ENCODE data around the gene ZNF892. TPM values are rescaled to one million over a fixed set of nuclear protein-coding genes. Genes with fewer than 3 reads are reported as not detected.
"Not testable (repeated sequence)": the region's sequence is repeated elsewhere in the genome, so short reads cannot be mapped to it uniquely, and the experiment has no call there.

Gene ZNF892
- total RNA-seq, 2 experiments from 2014 or later: 3.5 to 3.9 TPM

DNA sequence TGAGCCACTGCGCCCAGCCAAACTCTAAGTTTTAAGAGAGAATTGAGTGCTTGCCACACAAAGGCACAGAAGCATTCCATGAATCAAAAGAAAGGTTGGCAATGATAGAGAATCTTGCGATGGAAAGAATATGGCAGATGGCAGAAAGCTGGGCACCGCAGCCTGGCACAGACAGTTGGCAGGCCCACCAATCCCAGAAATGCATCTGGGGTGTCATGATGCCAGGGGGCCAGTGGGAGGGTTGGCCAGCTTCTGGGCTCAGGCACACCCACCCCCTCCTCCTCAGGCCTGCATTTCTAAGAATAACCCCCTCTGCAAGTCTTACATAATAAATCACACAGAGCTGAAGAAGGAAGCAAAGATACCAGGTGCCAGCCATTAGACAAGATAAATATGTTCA, 22.1 kb upstream of the ZNF892 start:
- no peak for ATAC-seq
- no peak for DNase-seq
- Mint-ChIP-seq H3K36me3 (peaks cover 35% of the 10 kb centered on the region), H3K9me3 (ENCODE audit: low read depth) (peaks cover 23% of the 10 kb centered on the region), H3K27me3 (no peaks in the 10 kb centered on the region), H3K27ac (no peak overlapping the region), H3K4me1 (no peaks in the 10 kb centered on the region), H3K4me3 (no peak overlapping the region)
- CTCF ChIA-PET: interaction anchor here (0.8 to 1.1 kb wide), 2 partner anchors 19 to 63 kb away, joined by 3 to 4 read pairs; partner anchors contain the start of gene MRPS5

DNA sequence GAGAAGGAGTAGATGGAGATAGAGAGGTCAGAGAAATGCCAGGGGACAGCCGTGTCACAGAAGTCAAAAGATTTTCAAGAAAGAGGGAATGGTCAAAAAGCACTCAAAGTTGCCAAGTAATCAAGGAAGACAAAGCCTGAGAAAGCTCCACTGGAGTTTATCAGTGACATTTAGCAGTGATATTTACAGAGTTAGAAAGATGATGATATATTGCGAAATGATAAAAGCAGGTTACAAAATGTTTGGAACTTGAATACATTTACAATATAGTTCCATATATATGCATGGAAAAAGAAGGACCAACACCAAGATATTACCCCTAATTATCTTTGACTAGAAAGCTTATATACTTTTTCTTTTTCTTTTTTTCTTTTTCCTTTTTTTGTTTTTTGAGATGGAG, 21.3 kb upstream of the ZNF892 start:
- no peak overlapping the region for H3K27ac Mint-ChIP-seq

DNA sequence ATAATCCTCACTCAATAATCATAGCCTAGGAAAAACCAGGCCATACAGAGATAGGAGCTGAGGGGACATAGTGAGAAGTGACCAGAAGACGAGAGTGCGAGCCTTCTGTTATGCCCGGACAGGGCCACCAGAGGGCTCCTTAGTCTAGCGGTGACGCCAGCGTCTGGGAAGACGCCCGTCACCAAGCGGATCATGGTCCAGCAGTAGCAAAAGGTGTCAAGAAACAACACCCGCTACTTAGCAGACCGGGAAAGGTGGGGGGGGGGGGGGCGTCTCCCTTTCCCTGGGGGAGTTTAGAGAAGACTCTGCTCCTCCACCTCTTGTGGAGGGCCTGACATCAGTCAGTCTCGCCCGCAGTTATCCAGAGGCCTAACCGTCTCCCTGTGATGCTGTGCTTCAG, 14.4 kb upstream of the ZNF892 start:
- H3K36me3 Mint-ChIP-seq; H3K27me3 Mint-ChIP-seq; H3K4me1 Mint-ChIP-seq; ATAC-seq; CTCF ChIA-PET; H3K27ac Mint-ChIP-seq; H3K9me3 Mint-ChIP-seq (ENCODE audit: low read depth); H3K4me3 Mint-ChIP-seq: not testable (repeated sequence)
- DNase-seq: peak; percentile 65

More for the DNA sequence above, 21.3 kb upstream of the ZNF892 start:
- DNase-seq: no peak
- no peaks in the 10 kb centered on the region for H3K27me3 Mint-ChIP-seq
- CTCF ChIA-PET: interaction anchor here (0.8 to 1.1 kb wide), 2 partner anchors 20 to 64 kb away, joined by 3 to 4 read pairs; partner anchors contain the start of gene MRPS5
- no peaks in the 10 kb centered on the region for H3K4me1 Mint-ChIP-seq
- peaks cover 19% of the 10 kb centered on the region for H3K9me3 Mint-ChIP-seq (ENCODE audit: low read depth)
- ATAC-seq: no peak
- H3K36me3 Mint-ChIP-seq: peaks cover 28% of the 10 kb centered on the region
- no peak overlapping the region for H3K4me3 Mint-ChIP-seq

DNA sequence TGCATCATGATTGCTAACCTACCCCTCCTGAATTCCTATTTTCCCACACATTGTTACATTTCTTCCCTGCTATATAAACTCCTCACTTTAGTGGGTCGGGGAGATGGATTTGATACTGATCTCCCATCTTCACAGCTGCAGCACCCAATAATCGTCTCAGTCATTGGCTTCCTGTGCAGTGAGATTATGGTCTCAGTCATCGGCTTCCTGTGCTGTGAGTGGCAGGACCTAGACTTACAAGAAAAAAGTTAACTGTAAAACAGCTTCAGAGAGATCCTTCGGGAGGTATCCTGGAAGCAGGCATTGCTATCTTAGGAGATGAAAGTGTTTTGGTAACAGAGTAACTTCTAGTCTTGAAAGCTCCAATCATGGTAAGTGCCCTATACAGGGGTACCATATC, 3.4 kb upstream of the ZNF892 start:
- Mint-ChIP-seq H3K36me3 (peaks cover 15% of the 10 kb centered on the region), H3K4me1 (peaks cover 12% of the 10 kb centered on the region), H3K4me3 (no peak overlapping the region), H3K9me3 (ENCODE audit: low read depth) (peaks cover 7% of the 10 kb centered on the region), H3K27me3 (no peaks in the 10 kb centered on the region), H3K27ac (no peak overlapping the region)
- DNase-seq (no peak), ATAC-seq (no peak)
- CTCF ChIA-PET: interaction anchor here (0.6 kb wide), 2 partner anchors 126 to 133 kb away, joined by 3 to 4 read pairs; no protein-coding TSS in a partner anchor

DNA sequence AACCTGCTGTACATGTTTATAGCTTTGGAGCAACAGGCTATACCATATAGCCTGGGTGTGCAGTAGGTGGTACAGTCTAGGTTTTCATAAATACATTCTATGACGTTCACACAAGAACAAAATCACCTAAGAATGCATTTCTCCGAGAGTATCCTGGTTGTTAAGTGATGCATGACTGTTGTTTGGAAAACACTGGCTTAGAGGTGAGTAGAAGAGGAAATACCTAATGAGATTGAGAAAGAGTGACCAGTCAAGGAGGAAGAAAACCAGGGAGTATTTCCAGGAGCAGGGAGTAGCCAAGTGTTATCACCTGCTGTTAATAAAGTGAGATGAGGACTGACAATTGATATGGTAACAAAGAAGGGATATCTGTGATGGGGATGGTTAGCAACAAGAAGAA, 2.9 kb upstream of the ZNF892 start:
- H3K27me3 Mint-ChIP-seq: no peaks in the 10 kb centered on the region
- H3K27ac Mint-ChIP-seq: no peak overlapping the region
- CTCF ChIA-PET: interaction anchor here (0.6 to 1.0 kb wide), 3 partner anchors 70 to 133 kb away, joined by 3 to 4 read pairs (median 3); no protein-coding TSS in a partner anchor
- H3K9me3 Mint-ChIP-seq (ENCODE audit: low read depth): peaks cover 10% of the 10 kb centered on the region
- H3K4me3 Mint-ChIP-seq: no peak overlapping the region
- peaks cover 12% of the 10 kb centered on the region for H3K4me1 Mint-ChIP-seq
- ATAC-seq: no peak
- H3K36me3 Mint-ChIP-seq: peaks cover 19% of the 10 kb centered on the region
- DNase-seq: no peak

DNA sequence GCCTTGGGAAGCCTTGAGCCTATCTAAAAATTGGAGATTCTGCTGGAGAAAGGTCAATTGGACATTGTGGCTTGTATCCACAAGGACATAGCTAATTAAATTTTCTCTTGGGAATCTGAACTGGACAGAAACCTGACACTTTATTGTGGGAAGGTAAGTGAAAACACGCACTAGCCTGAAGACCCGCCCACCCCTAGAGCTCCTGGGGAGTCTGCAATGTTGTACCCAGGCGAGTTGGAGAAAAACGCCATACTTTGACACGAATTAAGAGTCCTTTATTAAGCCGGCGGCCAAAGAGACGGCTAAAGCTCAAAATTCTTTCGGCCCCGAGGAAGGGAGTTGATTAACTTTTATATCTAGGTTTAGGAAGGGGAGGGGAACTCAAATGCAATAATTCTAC, 1.2 kb upstream of the ZNF892 start:
- H3K27me3 Mint-ChIP-seq: no peaks in the 10 kb centered on the region
- H3K27ac Mint-ChIP-seq: no peak overlapping the region
- peaks cover 31% of the 10 kb centered on the region for H3K36me3 Mint-ChIP-seq
- peaks cover 16% of the 10 kb centered on the region for H3K9me3 Mint-ChIP-seq (ENCODE audit: low read depth)
- CTCF ChIA-PET: interaction anchor here (0.9 to 1.3 kb wide), 4 partner anchors 10 to 182 kb away, joined by 3 to 5 read pairs (median 3); partner anchors contain the start of gene MRPS5
- peaks cover 12% of the 10 kb centered on the region for H3K4me1 Mint-ChIP-seq
- peak overlapping the region; percentile 84 for H3K4me3 Mint-ChIP-seq
- no peak for ATAC-seq
- DNase-seq: no peak

DNA sequence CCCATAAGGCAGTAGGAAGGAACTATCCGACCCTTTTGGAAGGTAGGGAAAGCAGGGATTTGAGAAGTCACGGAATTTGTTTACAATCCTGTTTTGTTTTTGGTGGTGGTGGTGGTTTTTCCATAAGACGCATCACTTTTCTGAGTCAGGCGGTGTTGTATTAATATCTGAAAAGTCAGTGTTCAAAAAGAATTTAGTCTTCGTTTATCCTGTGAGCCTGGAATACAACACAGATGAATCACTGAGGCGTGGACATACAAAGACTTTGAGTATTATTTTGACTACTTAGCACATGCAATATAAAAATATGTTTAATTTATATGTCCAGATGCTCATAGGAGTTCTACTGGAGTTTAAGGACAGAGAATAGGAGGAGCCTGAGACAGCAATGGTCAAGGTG, 785 bp downstream of the ZNF892 start:
- CTCF ChIA-PET: no interaction called here
- Mint-ChIP-seq H3K36me3 (peaks cover 48% of the 10 kb centered on the region), H3K9me3 (ENCODE audit: low read depth) (peaks cover 17% of the 10 kb centered on the region), H3K4me3 (peak overlapping the region; percentile 84), H3K4me1 (peaks cover 12% of the 10 kb centered on the region), H3K27ac (no peak overlapping the region), H3K27me3 (no peaks in the 10 kb centered on the region)
- no peak for ATAC-seq
- no peak for DNase-seq

DNA sequence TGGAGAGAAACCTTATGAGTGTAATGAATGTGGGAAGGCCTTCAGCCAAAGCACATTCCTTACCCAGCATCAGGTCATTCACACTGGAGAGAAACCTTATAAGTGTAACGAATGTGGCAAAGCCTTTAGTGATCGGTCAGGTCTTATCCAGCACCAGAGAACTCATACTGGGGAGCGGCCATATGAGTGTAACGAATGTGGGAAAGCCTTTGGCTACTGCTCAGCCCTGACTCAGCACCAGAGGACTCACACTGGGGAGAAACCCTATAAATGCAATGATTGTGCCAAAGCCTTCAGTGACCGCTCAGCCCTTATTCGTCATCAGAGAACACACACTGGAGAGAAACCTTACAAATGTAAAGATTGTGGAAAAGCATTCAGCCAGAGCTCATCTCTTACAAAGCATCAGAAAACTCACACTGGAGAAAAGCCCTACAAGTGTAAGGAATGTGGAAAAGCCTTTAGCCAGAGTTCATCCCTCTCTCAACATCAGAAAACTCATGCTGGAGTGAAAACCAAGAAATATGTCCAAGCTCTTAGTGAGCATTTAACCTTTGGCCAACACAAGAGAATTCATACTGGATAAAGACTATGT, 7.8 kb downstream of the ZNF892 start:
- Mint-ChIP-seq H3K27ac (no peak overlapping the region), H3K9me3 (ENCODE audit: low read depth) (peaks cover 59% of the 10 kb centered on the region), H3K4me3 (no peak overlapping the region), H3K36me3 (peaks cover 80% of the 10 kb centered on the region), H3K27me3 (no peaks in the 10 kb centered on the region), H3K4me1 (no peaks in the 10 kb centered on the region)
- no peak for ATAC-seq
- CTCF ChIA-PET: no interaction called here
- DNase-seq: no peak

DNA sequence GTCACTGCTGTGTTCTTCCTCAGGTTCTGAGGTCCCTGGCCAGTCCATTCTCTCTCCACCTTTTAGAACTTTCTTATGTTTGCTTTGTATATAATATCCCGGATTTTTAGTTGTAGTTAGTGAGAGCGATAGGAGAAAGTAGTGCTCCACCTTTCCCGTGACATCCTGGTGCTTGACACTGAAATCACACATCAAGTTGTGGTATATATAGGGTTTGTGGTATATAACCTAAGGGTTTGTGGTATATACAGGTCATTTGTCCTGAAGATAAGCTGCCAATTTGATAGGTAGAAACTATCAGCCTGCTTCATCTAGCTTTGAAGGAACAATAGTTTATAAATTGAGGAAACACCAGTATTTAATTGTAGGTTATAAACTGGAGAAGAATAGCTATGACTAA, 13.1 kb downstream of the ZNF892 start:
- H3K27me3 Mint-ChIP-seq: no peaks in the 10 kb centered on the region
- H3K27ac Mint-ChIP-seq: no peak overlapping the region
- no peaks in the 10 kb centered on the region for H3K4me1 Mint-ChIP-seq
- CTCF ChIA-PET: no interaction called here
- H3K4me3 Mint-ChIP-seq: no peak overlapping the region
- H3K36me3 Mint-ChIP-seq: peaks cover 39% of the 10 kb centered on the region
- DNase-seq: no peak
- ATAC-seq: no peak
- H3K9me3 Mint-ChIP-seq (ENCODE audit: low read depth): peaks cover 47% of the 10 kb centered on the region

DNA sequence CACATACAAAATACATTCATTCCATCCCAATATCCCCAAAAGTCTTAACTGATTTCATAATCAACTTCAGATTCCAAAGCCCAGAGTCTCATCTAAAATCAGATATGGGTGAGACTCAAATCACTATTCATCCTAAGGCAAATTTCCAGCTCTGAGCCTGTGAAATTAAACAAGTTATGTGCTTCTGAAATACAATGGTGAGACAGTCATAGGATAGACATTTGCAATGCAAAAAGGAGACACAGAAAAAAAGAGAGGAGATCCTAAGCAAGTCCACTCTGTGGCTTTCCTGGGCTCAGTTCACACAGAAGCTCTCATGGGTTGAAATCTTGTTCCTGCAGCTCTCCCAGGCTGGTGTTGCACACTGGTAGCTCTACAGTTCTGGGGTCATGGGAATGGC, 18.3 kb downstream of the ZNF892 start:
- H3K4me3 Mint-ChIP-seq: no peak overlapping the region
- no peak overlapping the region for H3K27ac Mint-ChIP-seq
- ATAC-seq: no peak
- H3K9me3 Mint-ChIP-seq (ENCODE audit: low read depth): peaks cover 23% of the 10 kb centered on the region
- H3K36me3 Mint-ChIP-seq: peaks cover 8% of the 10 kb centered on the region
- CTCF ChIA-PET: no interaction called here
- DNase-seq: no peak
- no peaks in the 10 kb centered on the region for H3K27me3 Mint-ChIP-seq
- no peaks in the 10 kb centered on the region for H3K4me1 Mint-ChIP-seq

DNA sequence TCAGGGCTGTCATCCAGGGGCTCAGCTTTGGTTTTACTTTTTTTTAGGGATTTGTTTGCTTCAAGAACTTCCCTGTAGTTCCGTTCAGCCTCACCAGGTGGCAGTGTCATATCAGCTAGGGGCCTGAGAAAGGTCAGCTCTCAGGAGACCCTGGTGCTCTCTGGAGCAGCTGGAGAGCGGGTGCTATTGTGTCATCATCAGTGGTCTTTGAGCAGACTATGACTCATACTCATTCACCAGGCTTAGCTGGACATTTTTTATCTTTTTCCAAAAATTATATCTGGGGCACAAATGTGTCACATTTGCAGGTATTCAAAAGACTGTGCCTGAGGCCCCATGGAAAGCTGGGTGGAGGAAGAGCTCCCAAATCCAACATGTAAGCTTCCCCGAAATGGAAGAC, 24.4 kb downstream of the ZNF892 start:
- Mint-ChIP-seq H3K36me3 (peaks cover 1% of the 10 kb centered on the region), H3K27me3 (no peaks in the 10 kb centered on the region), H3K4me1 (no peaks in the 10 kb centered on the region), H3K4me3 (no peak overlapping the region), H3K9me3 (ENCODE audit: low read depth) (peaks cover 6% of the 10 kb centered on the region), H3K27ac (no peak overlapping the region)
- CTCF ChIA-PET: interaction anchor here (1.2 to 1.9 kb wide), 2 partner anchors 26 to 113 kb away, joined by 3 to 7 read pairs; no protein-coding TSS in a partner anchor
- ATAC-seq (no peak), DNase-seq (peak; percentile 44)

DNA sequence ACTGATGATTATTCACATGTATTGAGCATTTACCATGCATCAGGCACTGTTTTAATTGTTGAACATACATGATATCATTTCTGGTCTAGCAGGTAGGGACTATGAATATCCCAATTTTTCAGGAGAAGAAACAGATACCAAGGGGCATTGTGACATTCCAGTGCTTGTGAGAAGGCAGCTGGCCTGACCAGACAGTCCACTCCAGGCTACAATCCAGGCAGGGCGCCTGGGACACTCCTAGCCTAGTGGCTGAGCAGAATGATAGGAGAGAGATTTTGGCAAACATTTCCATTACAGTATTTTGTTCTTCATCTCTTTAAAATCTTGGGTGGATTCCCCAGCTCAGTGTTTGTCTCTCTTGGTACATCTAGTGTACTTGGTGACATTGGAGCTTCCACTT, 24.9 kb downstream of the ZNF892 start:
- no peak for ATAC-seq
- H3K9me3 Mint-ChIP-seq (ENCODE audit: low read depth): peaks cover 6% of the 10 kb centered on the region
- H3K4me3 Mint-ChIP-seq: no peak overlapping the region
- H3K27ac Mint-ChIP-seq: no peak overlapping the region
- CTCF ChIA-PET: interaction anchor here (1.2 to 1.9 kb wide), 2 partner anchors 27 to 113 kb away, joined by 3 to 7 read pairs; no protein-coding TSS in a partner anchor
- H3K4me1 Mint-ChIP-seq: no peaks in the 10 kb centered on the region
- DNase-seq: no peak
- no peaks in the 10 kb centered on the region for H3K36me3 Mint-ChIP-seq
- H3K27me3 Mint-ChIP-seq: no peaks in the 10 kb centered on the region

DNA sequence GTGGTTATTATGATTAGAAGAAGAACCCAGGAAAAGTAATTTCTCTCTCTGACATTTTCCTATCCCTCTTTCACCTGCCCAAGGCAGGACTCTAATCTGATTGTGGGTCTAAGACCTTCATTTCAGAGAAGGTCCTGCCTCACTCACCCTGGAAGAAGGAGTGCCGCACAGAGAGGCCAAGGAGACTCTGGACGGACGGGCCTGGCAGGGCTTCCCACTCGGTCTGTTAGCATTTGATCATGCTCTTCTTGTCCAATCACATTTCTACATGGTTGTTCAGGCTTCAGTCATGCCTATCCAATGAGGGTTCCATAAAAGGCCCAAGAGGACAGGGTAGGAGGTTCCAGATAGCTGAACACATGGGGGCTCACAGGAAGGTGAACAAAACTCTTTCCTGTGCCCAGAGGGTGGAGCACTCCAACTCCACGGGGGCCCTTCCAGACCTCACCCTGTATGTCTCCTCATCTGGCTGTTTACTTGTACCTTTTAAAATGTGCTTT, 27.0 kb downstream of the ZNF892 start:
- ATAC-seq (no peak), DNase-seq (no peak)
- Mint-ChIP-seq H3K9me3 (ENCODE audit: low read depth) (peaks cover 6% of the 10 kb centered on the region), H3K27ac (no peak overlapping the region), H3K36me3 (no peaks in the 10 kb centered on the region), H3K4me1 (no peaks in the 10 kb centered on the region), H3K27me3 (no peaks in the 10 kb centered on the region), H3K4me3 (no peak overlapping the region)
- CTCF ChIA-PET: no interaction called here

DNA sequence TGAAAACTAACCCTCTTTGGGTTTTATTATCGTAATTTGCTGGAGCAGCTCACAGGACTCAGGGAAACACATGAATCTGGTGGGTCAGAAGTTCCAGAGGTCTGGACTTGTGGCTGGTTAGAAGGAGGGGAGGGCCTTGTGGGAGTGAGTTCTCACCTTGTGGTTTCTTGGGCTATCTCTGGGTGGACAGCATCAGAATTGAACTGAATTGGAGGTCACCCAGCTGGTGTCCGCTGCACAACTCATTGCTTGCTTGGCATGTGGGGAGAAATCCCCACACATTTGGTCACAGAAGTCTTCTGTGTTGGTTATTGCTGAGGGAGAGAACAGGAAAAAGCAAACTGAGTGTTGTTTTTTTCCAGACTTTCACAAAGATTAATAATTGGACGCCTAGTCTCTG, 27.5 kb downstream of the ZNF892 start:
- Mint-ChIP-seq H3K9me3 (ENCODE audit: low read depth) (peaks cover 6% of the 10 kb centered on the region), H3K4me1 (no peaks in the 10 kb centered on the region), H3K27ac (no peak overlapping the region), H3K36me3 (no peaks in the 10 kb centered on the region), H3K4me3 (no peak overlapping the region), H3K27me3 (no peaks in the 10 kb centered on the region)
- DNase-seq: no peak
- CTCF ChIA-PET: no interaction called here
- no peak for ATAC-seq
